Measurements from ENCODE around the gene RSPH1.

RSPH1 gene

GRCh38 chr21:42445311-42445710 lies 50.7 kb downstream of the RSPH1 start:
- no peak for DNase-seq (ENCODE audit: low read depth)

GRCh38 chr21:42444745-42445059 lies 51.3 kb downstream of the RSPH1 start:
- no peak for DNase-seq (ENCODE audit: low read depth)

GRCh38 chr21:42443876-42444744 lies 51.9 kb downstream of the RSPH1 start:
- no peak for DNase-seq (ENCODE audit: low read depth)

GRCh38 chr21:42443181-42443785 lies 52.7 kb downstream of the RSPH1 start:
- DNase-seq (ENCODE audit: low read depth) = no peak

GRCh38 chr21:42441963-42442362 lies 54.1 kb downstream of the RSPH1 start:
- no peak for DNase-seq (ENCODE audit: low read depth)

- DNase-seq (ENCODE audit: low read depth) = no peak
These were observed 55.7 kb downstream of the RSPH1 start for GRCh38 chr21:42440187-42440792.

GRCh38 chr21:42439284-42440186 lies 56.5 kb downstream of the RSPH1 start:
- peak; percentile 45 for DNase-seq (ENCODE audit: low read depth)

GRCh38 chr21:42438316-42439205 lies 57.5 kb downstream of the RSPH1 start:
- DNase-seq (ENCODE audit: low read depth) = no peak

- no peak for DNase-seq (ENCODE audit: low read depth)
These were observed 58.2 kb downstream of the RSPH1 start for GRCh38 chr21:42437786-42438185.

- DNase-seq (ENCODE audit: low read depth) = no peak
These were observed 59.1 kb downstream of the RSPH1 start for GRCh38 chr21:42436914-42437313.

GRCh38 chr21:42435833-42436232 lies 60.2 kb downstream of the RSPH1 start:
- no peak for DNase-seq (ENCODE audit: low read depth)

- DNase-seq (ENCODE audit: low read depth) = no peak
These were observed 60.6 kb downstream of the RSPH1 start for GRCh38 chr21:42435401-42435800.

GRCh38 chr21:42434884-42435283 lies 61.1 kb downstream of the RSPH1 start:
- no peak for DNase-seq (ENCODE audit: low read depth)

- DNase-seq (ENCODE audit: low read depth) = no peak
These were observed 62.0 kb downstream of the RSPH1 start for GRCh38 chr21:42433946-42434551.

GRCh38 chr21:42432695-42433094 lies 63.3 kb downstream of the RSPH1 start:
- no peak for DNase-seq (ENCODE audit: low read depth)

- no peak for DNase-seq (ENCODE audit: low read depth)
These were observed 64.8 kb downstream of the RSPH1 start for GRCh38 chr21:42431196-42431595.

GRCh38 chr21:42430521-42430920 lies 65.5 kb downstream of the RSPH1 start:
- DNase-seq (ENCODE audit: low read depth) = no peak

- DNase-seq (ENCODE audit: low read depth) = no peak
These were observed 66.2 kb downstream of the RSPH1 start for GRCh38 chr21:42429856-42430255.

- DNase-seq (ENCODE audit: low read depth) = no peak
These were observed 67.0 kb downstream of the RSPH1 start for GRCh38 chr21:42429021-42429420.

GRCh38 chr21:42427809-42428419 lies 68.1 kb downstream of the RSPH1 start:
- no peak for DNase-seq (ENCODE audit: low read depth)
